ENCODE measurements around the gene VSNL1. TPM values are rescaled to one million over a fixed set of nuclear protein-coding genes. Genes with fewer than 3 reads are reported as not detected.

VSNL1 gene
- total and polyA plus RNA-seq, 9 donors: 0.41 to 9.4 (median 2.7) TPM; not detected in 1

GRCh38 chr2:17652681-17653394, 112.3 kb downstream of the VSNL1 start:
- H3K36me3 ChIP-seq: no peaks in the 10 kb centered on the region
- 73 to 79% (median 78%) methylated on average over 9 of the region's 9 CpGs for WGBS, 3 donors
- no peak for DNase-seq
- no peaks in the 10 kb centered on the region for H3K9me3 ChIP-seq
- intact Hi-C loops (cut with DNase I): no loop called here
- no peak overlapping the region for H3K27ac ChIP-seq
- no peaks in the 10 kb centered on the region for H3K27me3 ChIP-seq
- no peaks in the 10 kb centered on the region for H3K4me1 ChIP-seq (ENCODE audit: insufficient read depth)
- TF ChIP-seq CTCF (IDR thresholded peaks at IDR 0.05): no peak
- TF ChIP-seq EP300 (IDR thresholded peaks at IDR 0.05): no peak
- TF ChIP-seq POLR2A (IDR thresholded peaks at IDR 0.05): no peak
- H3K4me3 ChIP-seq: no peak overlapping the region

- no peaks in the 10 kb centered on the region for H3K27me3 ChIP-seq
- no peaks in the 10 kb centered on the region for H3K4me1 ChIP-seq (ENCODE audit: insufficient read depth)
- H3K9me3 ChIP-seq: no peaks in the 10 kb centered on the region
- no peak for DNase-seq
- no peak overlapping the region for H3K4me3 ChIP-seq
- TF ChIP-seq CTCF (IDR thresholded peaks at IDR 0.05) (no peak), POLR2A (IDR thresholded peaks at IDR 0.05) (no peak), EP300 (IDR thresholded peaks at IDR 0.05) (no peak)
- intact Hi-C loops (cut with DNase I): no loop called here
- no peak overlapping the region for H3K27ac ChIP-seq
- WGBS, 3 donors: 96 to 98% (median 96%) methylated on average over 4 of the region's 4 CpGs
- no peaks in the 10 kb centered on the region for H3K36me3 ChIP-seq
These were observed 117.3 kb downstream of the VSNL1 start for GRCh38 chr2:17657759-17658158.

GRCh38 chr2:17658251-17658843, 117.9 kb downstream of the VSNL1 start:
- Histone ChIP-seq H3K36me3 (no peaks in the 10 kb centered on the region), H3K4me1 (ENCODE audit: insufficient read depth) (no peaks in the 10 kb centered on the region), H3K4me3 (no peak overlapping the region), H3K9me3 (no peaks in the 10 kb centered on the region), H3K27me3 (no peaks in the 10 kb centered on the region), H3K27ac (no peak overlapping the region)
- no peak for DNase-seq
- TF ChIP-seq CTCF (IDR thresholded peaks at IDR 0.05) (no peak), EP300 (IDR thresholded peaks at IDR 0.05) (no peak), POLR2A (IDR thresholded peaks at IDR 0.05) (no peak)
- intact Hi-C loops (cut with DNase I): no loop called here
- WGBS, 3 donors: 80 to 92% (median 90%) methylated on average over 6 of the region's 6 CpGs

- Histone ChIP-seq H3K36me3 (no peaks in the 10 kb centered on the region), H3K4me1 (ENCODE audit: insufficient read depth) (no peaks in the 10 kb centered on the region), H3K9me3 (no peaks in the 10 kb centered on the region), H3K27ac (no peak overlapping the region), H3K27me3 (no peaks in the 10 kb centered on the region), H3K4me3 (no peak overlapping the region)
- TF ChIP-seq CTCF (IDR thresholded peaks at IDR 0.05) (no peak), POLR2A (IDR thresholded peaks at IDR 0.05) (no peak), EP300 (IDR thresholded peaks at IDR 0.05) (no peak)
- WGBS, 3 donors: 88 to 95% (median 93%) methylated on average over 4 of the region's 4 CpGs
- intact Hi-C loops (cut with DNase I): loop anchor here in 1 of 4 donors (10.0 kb wide), 1 partner anchor 885 kb away; no protein-coding TSS in a partner anchor
- DNase-seq: no peak
These were observed 119.7 kb downstream of the VSNL1 start for GRCh38 chr2:17660219-17660618.
